Measurements from ENCODE around the gene CLCA4. TPM values are rescaled to one million over a fixed set of nuclear protein-coding genes. Genes with fewer than 3 reads are reported as not detected.
"Not testable (repeated sequence)": the region's sequence is repeated elsewhere in the genome, so short reads cannot be mapped to it uniquely, and the experiment has no call there.

CLCA4 gene
- total and polyA plus RNA-seq, 7 donors: 0.03 to 0.21 (median 0.11) TPM; not detected in 2

- intact Hi-C loops (cut with DNase I): loop anchor here in 1 of 2 donors (5.0 kb wide), 1 partner anchor 120 kb away; no protein-coding TSS in a partner anchor
- WGBS, 3 donors: 33 to 34% (median 34%) methylated on average over 16 of the region's 16 CpGs
- not testable (repeated sequence) for H3K36me3 ChIP-seq (ENCODE audit: insufficient read depth in 1 of 2, low read depth in 1 of 2); H3K4me1 ChIP-seq; H3K27me3 ChIP-seq (ENCODE audit: insufficient read depth in 3 of 3, low read length in 2 of 3); H3K27ac ChIP-seq; DNase-seq; H3K9me3 ChIP-seq
- ATAC-seq: peak in 2 of 4 donors; percentile 37 to 49
- H3K4me3 ChIP-seq: peak overlapping the region; percentile 46
- TF ChIP-seq CTCF (IDR thresholded peaks at IDR 0.05): peak; percentile 38
These were observed 44.7 kb upstream of the CLCA4 start for GRCh38 chr1:86502125-86502646.

GRCh38 chr1:86502721-86503405 is 44.0 kb upstream of the CLCA4 start:
- intact Hi-C loops (cut with DNase I): loop anchor here in 1 of 2 donors (5.0 kb wide), 1 partner anchor 121 kb away; no protein-coding TSS in a partner anchor
- Histone ChIP-seq H3K4me3 (peak overlapping the region; percentile 46), H3K27me3 (ENCODE audit: insufficient read depth in 3 of 3, low read length in 2 of 3) (no peaks in the 10 kb centered on the region), H3K27ac (no peak overlapping the region), H3K9me3 (no peaks in the 10 kb centered on the region), H3K4me1 (peaks cover 5% of the 10 kb centered on the region), H3K36me3 (ENCODE audit: insufficient read depth in 1 of 2, low read depth in 1 of 2) (no peaks in the 10 kb centered on the region)
- WGBS, 3 donors: 49 to 57% (median 57%) methylated on average over 18 of the region's 18 CpGs
- TF ChIP-seq CTCF (IDR thresholded peaks at IDR 0.05): no peak
- no peak for DNase-seq
- no peak for ATAC-seq

GRCh38 chr1:86503406-86504136 is 43.3 kb upstream of the CLCA4 start:
- WGBS, 3 donors: 42 to 46% (median 42%) methylated on average over 18 of the region's 18 CpGs
- H3K4me1 ChIP-seq: peaks cover 5% of the 10 kb centered on the region
- H3K27ac ChIP-seq: no peak overlapping the region
- H3K36me3 ChIP-seq (ENCODE audit: insufficient read depth in 1 of 2, low read depth in 1 of 2): no peaks in the 10 kb centered on the region
- peak in 1 of 2 donors; percentile 19 for DNase-seq
- intact Hi-C loops (cut with DNase I): loop anchor here in 1 of 2 donors (5.0 kb wide), 1 partner anchor 121 kb away; no protein-coding TSS in a partner anchor
- peak in 2 of 4 donors; percentile 23 to 33 for ATAC-seq
- no peaks in the 10 kb centered on the region for H3K27me3 ChIP-seq (ENCODE audit: insufficient read depth in 3 of 3, low read length in 2 of 3)
- H3K9me3 ChIP-seq: no peaks in the 10 kb centered on the region
- no peak for TF ChIP-seq CTCF (IDR thresholded peaks at IDR 0.05)
- H3K4me3 ChIP-seq: peak overlapping the region; percentile 46

- intact Hi-C loops (cut with DNase I): loop anchor here in 1 of 2 donors (5.0 kb wide), 1 partner anchor 122 kb away; no protein-coding TSS in a partner anchor
- H3K36me3 ChIP-seq (ENCODE audit: insufficient read depth in 1 of 2, low read depth in 1 of 2): no peaks in the 10 kb centered on the region
- H3K4me1 ChIP-seq: peaks cover 5% of the 10 kb centered on the region
- no peak overlapping the region for H3K27ac ChIP-seq
- WGBS, 3 donors: 63 to 71% (median 69%) methylated on average over 9 of the region's 9 CpGs
- ATAC-seq (peak in 2 of 4 donors; percentile 35 to 39), DNase-seq (no peak)
- H3K9me3 ChIP-seq: no peaks in the 10 kb centered on the region
- peak overlapping the region; percentile 46 for H3K4me3 ChIP-seq
- no peak for TF ChIP-seq CTCF (IDR thresholded peaks at IDR 0.05)
- H3K27me3 ChIP-seq (ENCODE audit: insufficient read depth in 3 of 3, low read length in 2 of 3): no peaks in the 10 kb centered on the region
These were observed 42.8 kb upstream of the CLCA4 start for GRCh38 chr1:86504137-86504479.
